Loucy (cell line): ENCODE measurements around the gene PHF11.

Experiments used
- H2AFZ ChIP-seq: fragments of 200-600 bp; sonication (generic); 2 replicates; pipeline ENCODE4 v1.6.0; 2016; ENCODE audit warnings: antibody characterized with exemption, mild to moderate bottlenecking, low read length, moderate library complexity
- H3F3A ChIP-seq: fragments of 200-600 bp; 2 replicates; pipeline ENCODE4 v1.6.0; 2016; ENCODE audit warnings: antibody characterized with exemption, low read depth, mild to moderate bottlenecking
- H3K27me3 ChIP-seq: fragments of 200-600 bp; sonication (generic); 2 replicates; pipeline ENCODE4 v1.6.1; 2014; ENCODE audit warnings: low read length, mild to moderate bottlenecking; ENCODE audit not compliant: insufficient read depth, poor library complexity, severe bottlenecking
- H3K36me3 ChIP-seq: fragments of 200-600 bp; sonication (generic); 2 replicates; pipeline ENCODE4 v1.6.1; 2016; ENCODE audit warnings: low read length; ENCODE audit not compliant: insufficient read depth
- H3K4me1 ChIP-seq: fragments of 200-600 bp; sonication (generic); 2 replicates; pipeline ENCODE4 v1.5.1; 2014; ENCODE audit warnings: low read length, mild to moderate bottlenecking; ENCODE audit not compliant: insufficient read depth, poor library complexity, severe bottlenecking
- H3K4me2 ChIP-seq: fragments of 200-600 bp; sonication (generic); 2 replicates; pipeline ENCODE4 v1.6.0; 2014; ENCODE audit warnings: antibody characterized with exemption, low read length, low read depth, mild to moderate bottlenecking; ENCODE audit not compliant: poor library complexity, severe bottlenecking
- H3K4me3 ChIP-seq: fragments of 200-600 bp; sonication (generic); 2 replicates; pipeline ENCODE4 v1.5.1; 2014; ENCODE audit warnings: low read length, mild to moderate bottlenecking, mixed read lengths; ENCODE audit not compliant: poor library complexity, severe bottlenecking
- H3K79me2 ChIP-seq: fragments of 200-600 bp; sonication (generic); 2 replicates; pipeline ENCODE4 v1.6.1; 2014; ENCODE audit warnings: low read length; ENCODE audit not compliant: insufficient read depth
- H3K9ac ChIP-seq: fragments of 200-600 bp; sonication (generic); 2 replicates; pipeline ENCODE4 v1.6.0; 2014; ENCODE audit warnings: mild to moderate bottlenecking, low read depth, low read length, moderate library complexity; ENCODE audit not compliant: poor library complexity, severe bottlenecking
- H3K9me2 ChIP-seq: fragments of 200-600 bp; sonication (generic); replicated peaks from 2 replicates; pipeline ENCODE4 v1.6.1; 2016; ENCODE audit warnings: low read depth, low read length, mixed read lengths
- H3K9me3 ChIP-seq: fragments of 200-600 bp; sonication (generic); 2 replicates; pipeline ENCODE4 v1.6.1; 2014; ENCODE audit warnings: mild to moderate bottlenecking, antibody characterized with exemption, low read length, low read depth; ENCODE audit not compliant: insufficient read depth
- H4K20me1 ChIP-seq: fragments of 200-600 bp; sonication (generic); 2 replicates; pipeline ENCODE4 v1.6.0; 2014; ENCODE audit warnings: antibody characterized with exemption, low read length, mild to moderate bottlenecking; ENCODE audit not compliant: insufficient read depth, poor library complexity, severe bottlenecking
- CTCF ChIP-seq: fragments of 200-600 bp; sonication (generic); conservative IDR thresholded peaks from 2 replicates; pipeline ENCODE4 v1.5.1; 2014; ENCODE audit warnings: mild to moderate bottlenecking, antibody characterized with exemption, low read length
- EZH2phosphoT487 ChIP-seq: fragments of 200-600 bp; IDR thresholded peaks from 2 replicates; pipeline ENCODE4 v1.6.1; 2018; ENCODE audit warnings: antibody characterized with exemption, mild to moderate bottlenecking, moderate library complexity, borderline replicate concordance

The PHF11 gene

GRCh38 chr13:49502954-49503353 lies 7.2 kb downstream of the PHF11 start:
- Histone ChIP-seq H3K36me3 (no peaks in the 10 kb centered on the region), H3K4me2 (no peak overlapping the region), H3K4me3 (no peak overlapping the region), H3K27me3 (no peaks in the 10 kb centered on the region), H4K20me1 (no peaks in the 10 kb centered on the region), H3F3A (no peaks in the 10 kb centered on the region), H3K9ac (no peak overlapping the region), H3K9me2 (no peaks in the 10 kb centered on the region), H3K4me1 (no peaks in the 10 kb centered on the region), H3K79me2 (no peaks in the 10 kb centered on the region), H2AFZ (no peak overlapping the region), H3K9me3 (no peaks in the 10 kb centered on the region)
- TF ChIP-seq EZH2phosphoT487, result no peak
- TF ChIP-seq CTCF, result no peak

- no peak overlapping the region for H3K4me2 ChIP-seq
- H3K9me3 ChIP-seq, result no peaks in the 10 kb centered on the region
- H4K20me1 ChIP-seq, result no peaks in the 10 kb centered on the region
- no peaks in the 10 kb centered on the region for H3F3A ChIP-seq
- no peaks in the 10 kb centered on the region for H3K27me3 ChIP-seq
- no peaks in the 10 kb centered on the region for H3K79me2 ChIP-seq
- no peaks in the 10 kb centered on the region for H3K36me3 ChIP-seq
- no peak overlapping the region for H3K4me3 ChIP-seq
- no peaks in the 10 kb centered on the region for H3K9me2 ChIP-seq
- TF ChIP-seq EZH2phosphoT487 (no peak), CTCF (no peak)
- no peaks in the 10 kb centered on the region for H3K4me1 ChIP-seq
- no peak overlapping the region for H2AFZ ChIP-seq
- no peak overlapping the region for H3K9ac ChIP-seq
These were observed 8.2 kb downstream of the PHF11 start for GRCh38 chr13:49503951-49504350.

DNA sequence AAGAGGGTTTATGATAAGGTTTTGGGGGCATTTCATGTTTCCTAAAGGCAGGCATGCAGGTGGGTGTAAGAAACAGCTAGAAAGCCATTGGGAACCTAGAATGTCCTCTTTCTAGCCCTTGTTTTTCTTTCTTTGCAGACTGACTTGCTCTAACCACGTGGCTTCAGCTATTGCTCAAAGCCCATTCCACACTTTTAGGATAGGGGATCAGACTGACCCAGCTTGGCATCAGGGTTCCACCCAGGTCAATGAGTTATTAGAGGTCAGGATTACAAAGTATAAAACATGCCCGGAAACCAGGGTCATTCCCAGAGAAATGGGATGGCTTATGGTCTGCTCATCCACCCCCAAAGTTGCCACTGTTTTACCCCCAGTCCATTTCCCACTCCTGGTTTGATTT lies 16.8 kb downstream of the PHF11 start:
- TF ChIP-seq EZH2phosphoT487, result no peak
- no peak for TF ChIP-seq CTCF
- H3K4me2 ChIP-seq, result no peak overlapping the region
- H4K20me1 ChIP-seq, result no peaks in the 10 kb centered on the region
- H3K27me3 ChIP-seq, result no peaks in the 10 kb centered on the region
- no peaks in the 10 kb centered on the region for H3K79me2 ChIP-seq
- no peaks in the 10 kb centered on the region for H3K9me3 ChIP-seq
- no peak overlapping the region for H2AFZ ChIP-seq
- no peaks in the 10 kb centered on the region for H3F3A ChIP-seq
- no peaks in the 10 kb centered on the region for H3K9me2 ChIP-seq
- no peak overlapping the region for H3K4me3 ChIP-seq
- H3K9ac ChIP-seq, result no peak overlapping the region
- H3K36me3 ChIP-seq, result no peaks in the 10 kb centered on the region
- H3K4me1 ChIP-seq, result no peaks in the 10 kb centered on the region
